SK-N-SH (cell line): ENCODE results near the gene ZDHHC8. TPM values are rescaled to one million over a fixed set of nuclear protein-coding genes. Genes with fewer than 3 reads are reported as not detected.

Experiments
- CTCF ChIA-PET: fragments of 300-600, 350-600 bp; formaldehyde crosslinking; extraction: SDS; loops from one replicate; lab custom pipeline; 2021; lab: Yijun Ruan, JAX
- POLR2A ChIA-PET: fragments of 350-600 bp; sonication (Branson Sonifier 250); formaldehyde crosslinking; extraction: SDS; loops from one replicate; lab custom pipeline; 2020; ENCODE audit warnings: antibody characterized with exemption, inconsistent platforms; lab: Yijun Ruan, JAX
- DNase-seq: peaks from one replicate; pipeline ENCODE4 v3.0.0; 2012
- H2AFZ ChIP-seq: fragments of 200-600 bp; sonication (generic); 2 replicates; pipeline ENCODE4 v1.8.1; 2016; ENCODE audit warnings: antibody characterized with exemption, mild to moderate bottlenecking, low read depth
- H3F3A ChIP-seq: fragments of 200-600 bp; sonication (generic); replicated peaks from 2 replicates; pipeline ENCODE3; 2016; ENCODE audit warnings: antibody characterized with exemption, mild to moderate bottlenecking; ENCODE audit not compliant: insufficient read depth
- H3K27ac ChIP-seq, 2 experiments: fragments of 200-500 bp in 1 of 2; fragments of 200-600 bp in 1 of 2; sonication (Bioruptor generic) in 1 of 2; sonication (generic), shearing (Covaris generic) in 1 of 2; 2 replicates each; pipeline versions ENCODE4 v1.5.1 to v1.6.1; 2014 to 2016; ENCODE audit warnings: low read depth in 2 of 2, inconsistent platforms in 1 of 2, low read length in 1 of 2, mild to moderate bottlenecking in 1 of 2, mixed read lengths in 1 of 2
- H3K27me3 ChIP-seq: fragments of 200-600 bp; sonication (generic), shearing (Covaris generic); 2 replicates; pipeline ENCODE4 v1.6.1; 2016; ENCODE audit warnings: mixed run types; ENCODE audit not compliant: insufficient read depth
- H3K36me3 ChIP-seq, 2 experiments: fragments of 200-500 bp in 1 of 2; fragments of 200-600 bp in 1 of 2; sonication (Bioruptor generic) in 1 of 2; sonication (generic) in 1 of 2; replicated peaks in 1 of 2; 2 replicates each; pipeline versions ENCODE3 to v1.5.1; 2014 to 2016; ENCODE audit warnings: low read length in 1 of 2, mild to moderate bottlenecking in 1 of 2; ENCODE audit not compliant: insufficient read depth in 2 of 2, control insufficient read depth in 1 of 2
- H3K4me1 ChIP-seq, 2 experiments: fragments of 200-500 bp in 1 of 2; fragments of 200-600 bp in 1 of 2; sonication (Bioruptor generic) in 1 of 2; sonication (generic), shearing (Covaris generic) in 1 of 2; 2 replicates each; pipeline versions ENCODE4 v1.5.1 to v1.6.1; 2014 to 2016; ENCODE audit warnings: low read depth in 1 of 2, low read length in 1 of 2, mixed run types in 1 of 2; ENCODE audit not compliant: insufficient read depth in 2 of 2, control insufficient read depth in 1 of 2
- H3K4me2 ChIP-seq: fragments of 200-600 bp; sonication (generic), shearing (Covaris generic); 2 replicates; pipeline ENCODE4 v1.6.1; 2017; ENCODE audit warnings: mixed run types
- H3K4me3 ChIP-seq, 2 experiments: fragments of 200-500 bp in 1 of 2; fragments of 200-600 bp in 1 of 2; sonication (Bioruptor generic) in 1 of 2; sonication (generic), shearing (Covaris generic) in 1 of 2; 2 replicates each; pipeline versions ENCODE4 v1.5.1 to v1.8.1; 2014 to 2016; ENCODE audit warnings: low read depth in 2 of 2, inconsistent platforms in 1 of 2, low read length in 1 of 2, mild to moderate bottlenecking in 1 of 2, mixed read lengths in 1 of 2, moderate library complexity in 1 of 2
- H3K79me2 ChIP-seq: fragments of 200-600 bp; sonication (generic); 2 replicates; pipeline ENCODE4 v1.8.1; 2017; ENCODE audit warnings: mild to moderate bottlenecking; ENCODE audit not compliant: insufficient read depth
- H3K9ac ChIP-seq: fragments of 200-600 bp; sonication (generic); 2 replicates; pipeline ENCODE4 v1.6.1; 2017; ENCODE audit warnings: mixed run types
- H3K9me2 ChIP-seq: fragments of 200-600 bp; sonication (generic); 2 replicates; pipeline ENCODE4 v1.6.1; 2017; ENCODE audit warnings: mixed run types
- H3K9me3 ChIP-seq: fragments of 200-600 bp; sonication (generic); 2 replicates; pipeline ENCODE4 v1.6.1; 2017; ENCODE audit warnings: mixed run types, mild to moderate bottlenecking, moderate library complexity
- H4K20me1 ChIP-seq: fragments of 200-600 bp; sonication (generic); 2 replicates; pipeline ENCODE4 v1.6.1; 2017; ENCODE audit warnings: mild to moderate bottlenecking, mixed run types; ENCODE audit not compliant: insufficient read depth
- CHD2 ChIP-seq: fragments of 150-350 bp; IDR thresholded peaks from 2 replicates; pipeline ENCODE4 v1.6.1; 2018; ENCODE audit warnings: low read length; ENCODE audit not compliant: partially characterized antibody
- ELF1 ChIP-seq: IDR thresholded peaks from 2 replicates; pipeline ENCODE4 v1.4.0; 2012
- EP300 ChIP-seq, 2 experiments: IDR thresholded peaks; 2 replicates each; pipeline versions ENCODE4 v1.4.0 to v1.6.1; 2012; ENCODE audit warnings: borderline replicate concordance in 1 of 2, low read depth in 1 of 2, low read length in 1 of 2
- FOSL2 ChIP-seq: IDR thresholded peaks from 2 replicates; pipeline ENCODE4 v1.4.0; 2012; ENCODE audit warnings: low read depth, mild to moderate bottlenecking, moderate library complexity, borderline replicate concordance
- FOXM1 ChIP-seq: IDR thresholded peaks from 2 replicates; pipeline ENCODE4 v1.4.0; 2012; ENCODE audit warnings: low read depth, mild to moderate bottlenecking
- GABPA ChIP-seq: IDR thresholded peaks from 2 replicates; pipeline ENCODE4 v1.4.0; 2012; ENCODE audit warnings: low read depth, mild to moderate bottlenecking
- GATA2 ChIP-seq: sonication (generic); formaldehyde crosslinking; IDR thresholded peaks from 2 replicates; pipeline ENCODE4 v1.5.0; 2020; ENCODE audit warnings: mild to moderate bottlenecking, missing genetic modification reagents
- MEF2A ChIP-seq: IDR thresholded peaks from 2 replicates; pipeline ENCODE4 v1.4.0; 2012; ENCODE audit warnings: low read depth, borderline replicate concordance
- MXI1 ChIP-seq: IDR thresholded peaks from 2 replicates; pipeline ENCODE4 v1.6.1; 2012; ENCODE audit warnings: mild to moderate bottlenecking, low read depth, low read length, improper control_type of control experiment
- NRF1 ChIP-seq: IDR thresholded peaks from 2 replicates; pipeline ENCODE4 v1.6.1; 2012; ENCODE audit warnings: low read depth, mild to moderate bottlenecking, low read length
- POLR2AphosphoS5 ChIP-seq: IDR thresholded peaks from 2 replicates; pipeline ENCODE4 v1.6.1; 2012; ENCODE audit warnings: low read depth, low read length
- RAD21 ChIP-seq: IDR thresholded peaks from 2 replicates; pipeline ENCODE4 v1.6.1; 2012; ENCODE audit warnings: mild to moderate bottlenecking, low read length
- RCOR1 ChIP-seq: fragments of 150-350 bp; IDR thresholded peaks from 2 replicates; pipeline ENCODE4 v1.6.1; 2017; ENCODE audit warnings: antibody characterized with exemption, low read length
- RXRA ChIP-seq: IDR thresholded peaks from 2 replicates; pipeline ENCODE4 v1.4.0; 2012; ENCODE audit warnings: low read depth, mild to moderate bottlenecking, borderline replicate concordance
- SIN3A ChIP-seq: IDR thresholded peaks from 2 replicates; pipeline ENCODE4 v1.6.1; 2012; ENCODE audit warnings: low read depth, mild to moderate bottlenecking, low read length, moderate library complexity, borderline replicate concordance
- TCF12 ChIP-seq: IDR thresholded peaks from 2 replicates; pipeline ENCODE4 v1.4.0; 2012
- YY1 ChIP-seq: IDR thresholded peaks from 2 replicates; pipeline ENCODE4 v1.4.0; 2012; ENCODE audit warnings: low read depth, mild to moderate bottlenecking
- WGBS: methylation state at CpG from one replicate; pipeline ENCODE4 v1.1.6; 2017; ENCODE audit warnings: low lambda C conversion rate; 5-methylcytosine and 5-hydroxymethylcytosine counted together
- polyA plus RNA-seq, 3 experiments: library from polyadenylated mRNA; depleted of rRNA; stranded (reverse); fragments of >200 nt; gene quantifications; 2 replicates each; pipeline ENCODE4 v1.2.3, GENCODE V29; 2012
- TF ChIP-seq, protein P1 (sequence below): fragments of 200-600 bp; sonication (generic); IDR thresholded peaks from 2 replicates; pipeline ENCODE4 v1.6.1; 2017; ENCODE audit warnings: antibody characterized with exemption, mild to moderate bottlenecking, moderate library complexity
- TF ChIP-seq, protein P2 (sequence below): fragments of 150-350 bp; IDR thresholded peaks from 2 replicates; pipeline ENCODE4 v1.6.1; 2017; ENCODE audit warnings: antibody characterized with exemption, low read length, low read depth, borderline replicate concordance

The ZDHHC8 gene
- polyA plus RNA-seq, 1 of the 3 experiments (the other 2 are of a cell fraction), result 65.3 TPM

DNA sequence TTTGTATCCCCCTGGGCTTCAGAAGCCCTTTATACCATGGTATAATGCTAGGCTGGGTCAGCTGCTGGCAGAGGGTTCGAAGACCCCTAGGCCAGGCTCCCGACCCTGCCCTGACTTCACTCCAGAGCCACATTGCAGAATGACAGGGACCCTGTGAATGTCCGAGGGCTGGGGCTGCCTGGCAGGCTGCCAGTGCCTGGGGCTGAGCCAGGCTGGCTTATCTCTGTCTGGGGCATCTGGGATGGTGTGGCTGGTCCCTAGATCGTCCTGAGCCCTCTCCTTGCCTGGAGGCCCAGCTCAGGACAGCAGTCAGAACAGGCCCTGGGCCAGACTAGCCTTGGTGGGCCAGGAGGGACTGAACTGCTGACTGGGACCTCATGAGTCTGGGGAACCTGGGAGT is 3.7 kb downstream of the ZDHHC8 start:
- Histone ChIP-seq H3K4me2 (no peak overlapping the region), H3K36me3 (peaks cover 0 to 4% of the 10 kb centered on the region in 2 experiments), H3K4me1 (peaks cover 0 to 65% of the 10 kb centered on the region in 2 experiments; a peak in 1 of 4 replicates), H4K20me1 (peaks cover 68% of the 10 kb centered on the region), H3F3A (peaks cover 5% of the 10 kb centered on the region), H3K27ac (peak overlapping the region in 1 of 2 experiments; percentile 69; a peak in 1 of 4 replicates), H3K27me3 (no peaks in the 10 kb centered on the region), H3K9me3 (no peaks in the 10 kb centered on the region), H3K9ac (no peak overlapping the region), H2AFZ (no peak overlapping the region), H3K9me2 (no peaks in the 10 kb centered on the region), H3K4me3 (no peak overlapping the region), H3K79me2 (peaks cover 71% of the 10 kb centered on the region)
- TF ChIP-seq ELF1 (no peak), NRF1 (no peak), RXRA (no peak), RCOR1 (peak; percentile 41; the same call in 1 of the 2 replicates), MEF2A (no peak), RAD21 (no peak), FOXM1 (no peak), YY1 (no peak), GABPA (no peak), MXI1 (no peak), POLR2AphosphoS5 (no peak), TCF12 (no peak), CHD2 (peak; percentile 67), GATA2 (CRISPR knock-in tag) (peak; percentile 84), SIN3A (no peak), EP300 (IDR thresholded peaks at IDR 0.05; ENCODE audit: borderline replicate concordance in 1 of 2, low read depth in 1 of 2, low read length in 1 of 2) (peak in 1 of 2 experiments; percentile 76; a peak in 2 of 4 replicates), FOSL2 (no peak)
- TF ChIP-seq, protein P1, sequence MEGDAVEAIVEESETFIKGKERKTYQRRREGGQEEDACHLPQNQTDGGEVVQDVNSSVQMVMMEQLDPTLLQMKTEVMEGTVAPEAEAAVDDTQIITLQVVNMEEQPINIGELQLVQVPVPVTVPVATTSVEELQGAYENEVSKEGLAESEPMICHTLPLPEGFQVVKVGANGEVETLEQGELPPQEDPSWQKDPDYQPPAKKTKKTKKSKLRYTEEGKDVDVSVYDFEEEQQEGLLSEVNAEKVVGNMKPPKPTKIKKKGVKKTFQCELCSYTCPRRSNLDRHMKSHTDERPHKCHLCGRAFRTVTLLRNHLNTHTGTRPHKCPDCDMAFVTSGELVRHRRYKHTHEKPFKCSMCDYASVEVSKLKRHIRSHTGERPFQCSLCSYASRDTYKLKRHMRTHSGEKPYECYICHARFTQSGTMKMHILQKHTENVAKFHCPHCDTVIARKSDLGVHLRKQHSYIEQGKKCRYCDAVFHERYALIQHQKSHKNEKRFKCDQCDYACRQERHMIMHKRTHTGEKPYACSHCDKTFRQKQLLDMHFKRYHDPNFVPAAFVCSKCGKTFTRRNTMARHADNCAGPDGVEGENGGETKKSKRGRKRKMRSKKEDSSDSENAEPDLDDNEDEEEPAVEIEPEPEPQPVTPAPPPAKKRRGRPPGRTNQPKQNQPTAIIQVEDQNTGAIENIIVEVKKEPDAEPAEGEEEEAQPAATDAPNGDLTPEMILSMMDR, result no peak
- TF ChIP-seq, protein P2, sequence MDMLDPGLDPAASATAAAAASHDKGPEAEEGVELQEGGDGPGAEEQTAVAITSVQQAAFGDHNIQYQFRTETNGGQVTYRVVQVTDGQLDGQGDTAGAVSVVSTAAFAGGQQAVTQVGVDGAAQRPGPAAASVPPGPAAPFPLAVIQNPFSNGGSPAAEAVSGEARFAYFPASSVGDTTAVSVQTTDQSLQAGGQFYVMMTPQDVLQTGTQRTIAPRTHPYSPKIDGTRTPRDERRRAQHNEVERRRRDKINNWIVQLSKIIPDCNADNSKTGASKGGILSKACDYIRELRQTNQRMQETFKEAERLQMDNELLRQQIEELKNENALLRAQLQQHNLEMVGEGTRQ, result no peak
- ChIA-PET POLR2A (no interaction called here), CTCF (interaction anchor here (1.1 kb wide), 1 partner anchor 23 kb away, joined by 3 read pairs; no protein-coding TSS in a partner anchor)
- peak; percentile 87 for DNase-seq
- WGBS, result 100% methylated on average over 1 of the region's 4 CpGs
